Measurements from ENCODE around the gene KCNIP1.

Gene KCNIP1

DNA sequence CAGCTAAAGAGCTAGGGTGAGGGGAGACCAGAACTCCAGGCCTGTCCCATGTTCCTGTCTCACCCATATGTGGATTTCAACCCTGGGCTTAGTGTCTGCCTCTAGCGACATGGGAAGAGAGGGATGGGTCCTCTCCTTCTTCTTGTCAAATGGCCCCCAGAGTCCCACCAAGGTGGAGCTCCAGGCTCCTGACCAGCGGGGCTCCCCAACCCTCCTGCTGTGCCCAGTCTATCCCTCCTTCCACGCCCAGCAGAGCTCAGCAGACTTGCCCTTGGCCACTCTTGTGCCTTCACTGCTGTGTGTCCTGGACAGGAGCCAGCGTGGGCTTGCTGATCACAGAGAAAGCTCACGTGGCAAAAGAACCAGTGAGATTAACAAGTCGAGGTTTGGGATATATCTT lies 156.7 kb downstream of the KCNIP1 start:
- H3K27ac ChIP-seq (replicated peaks) = no peak overlapping the region
- TF ChIP-seq, protein P1, sequence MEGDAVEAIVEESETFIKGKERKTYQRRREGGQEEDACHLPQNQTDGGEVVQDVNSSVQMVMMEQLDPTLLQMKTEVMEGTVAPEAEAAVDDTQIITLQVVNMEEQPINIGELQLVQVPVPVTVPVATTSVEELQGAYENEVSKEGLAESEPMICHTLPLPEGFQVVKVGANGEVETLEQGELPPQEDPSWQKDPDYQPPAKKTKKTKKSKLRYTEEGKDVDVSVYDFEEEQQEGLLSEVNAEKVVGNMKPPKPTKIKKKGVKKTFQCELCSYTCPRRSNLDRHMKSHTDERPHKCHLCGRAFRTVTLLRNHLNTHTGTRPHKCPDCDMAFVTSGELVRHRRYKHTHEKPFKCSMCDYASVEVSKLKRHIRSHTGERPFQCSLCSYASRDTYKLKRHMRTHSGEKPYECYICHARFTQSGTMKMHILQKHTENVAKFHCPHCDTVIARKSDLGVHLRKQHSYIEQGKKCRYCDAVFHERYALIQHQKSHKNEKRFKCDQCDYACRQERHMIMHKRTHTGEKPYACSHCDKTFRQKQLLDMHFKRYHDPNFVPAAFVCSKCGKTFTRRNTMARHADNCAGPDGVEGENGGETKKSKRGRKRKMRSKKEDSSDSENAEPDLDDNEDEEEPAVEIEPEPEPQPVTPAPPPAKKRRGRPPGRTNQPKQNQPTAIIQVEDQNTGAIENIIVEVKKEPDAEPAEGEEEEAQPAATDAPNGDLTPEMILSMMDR (IDR thresholded peaks at IDR 0.05; ENCODE audit: insufficient read depth, low read length) = no peak
- TF ChIP-seq GABPA (IDR thresholded peaks at IDR 0.05; ENCODE audit: low read depth) (no peak), SPI1 (IDR thresholded peaks at IDR 0.05; ENCODE audit: borderline replicate concordance, low read depth) (no peak), POLR2AphosphoS5 (IDR thresholded peaks at IDR 0.05; ENCODE audit: low read depth) (no peak)
- TF ChIP-seq, protein P2, sequence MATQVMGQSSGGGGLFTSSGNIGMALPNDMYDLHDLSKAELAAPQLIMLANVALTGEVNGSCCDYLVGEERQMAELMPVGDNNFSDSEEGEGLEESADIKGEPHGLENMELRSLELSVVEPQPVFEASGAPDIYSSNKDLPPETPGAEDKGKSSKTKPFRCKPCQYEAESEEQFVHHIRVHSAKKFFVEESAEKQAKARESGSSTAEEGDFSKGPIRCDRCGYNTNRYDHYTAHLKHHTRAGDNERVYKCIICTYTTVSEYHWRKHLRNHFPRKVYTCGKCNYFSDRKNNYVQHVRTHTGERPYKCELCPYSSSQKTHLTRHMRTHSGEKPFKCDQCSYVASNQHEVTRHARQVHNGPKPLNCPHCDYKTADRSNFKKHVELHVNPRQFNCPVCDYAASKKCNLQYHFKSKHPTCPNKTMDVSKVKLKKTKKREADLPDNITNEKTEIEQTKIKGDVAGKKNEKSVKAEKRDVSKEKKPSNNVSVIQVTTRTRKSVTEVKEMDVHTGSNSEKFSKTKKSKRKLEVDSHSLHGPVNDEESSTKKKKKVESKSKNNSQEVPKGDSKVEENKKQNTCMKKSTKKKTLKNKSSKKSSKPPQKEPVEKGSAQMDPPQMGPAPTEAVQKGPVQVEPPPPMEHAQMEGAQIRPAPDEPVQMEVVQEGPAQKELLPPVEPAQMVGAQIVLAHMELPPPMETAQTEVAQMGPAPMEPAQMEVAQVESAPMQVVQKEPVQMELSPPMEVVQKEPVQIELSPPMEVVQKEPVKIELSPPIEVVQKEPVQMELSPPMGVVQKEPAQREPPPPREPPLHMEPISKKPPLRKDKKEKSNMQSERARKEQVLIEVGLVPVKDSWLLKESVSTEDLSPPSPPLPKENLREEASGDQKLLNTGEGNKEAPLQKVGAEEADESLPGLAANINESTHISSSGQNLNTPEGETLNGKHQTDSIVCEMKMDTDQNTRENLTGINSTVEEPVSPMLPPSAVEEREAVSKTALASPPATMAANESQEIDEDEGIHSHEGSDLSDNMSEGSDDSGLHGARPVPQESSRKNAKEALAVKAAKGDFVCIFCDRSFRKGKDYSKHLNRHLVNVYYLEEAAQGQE (IDR thresholded peaks at IDR 0.05; ENCODE audit: insufficient replicate concordance, low read depth) = no peak
- H3K27me3 ChIP-seq (ENCODE audit: insufficient read depth, poor library complexity, severe bottlenecking) = peaks cover 4% of the 10 kb centered on the region
- DNase-seq (ENCODE audit: low read depth in 1 of 2, low spot score in 1 of 2) = no peak
- no peak overlapping the region for H3K4me3 ChIP-seq (replicated peaks; ENCODE audit: insufficient read depth, low read length)

DNA sequence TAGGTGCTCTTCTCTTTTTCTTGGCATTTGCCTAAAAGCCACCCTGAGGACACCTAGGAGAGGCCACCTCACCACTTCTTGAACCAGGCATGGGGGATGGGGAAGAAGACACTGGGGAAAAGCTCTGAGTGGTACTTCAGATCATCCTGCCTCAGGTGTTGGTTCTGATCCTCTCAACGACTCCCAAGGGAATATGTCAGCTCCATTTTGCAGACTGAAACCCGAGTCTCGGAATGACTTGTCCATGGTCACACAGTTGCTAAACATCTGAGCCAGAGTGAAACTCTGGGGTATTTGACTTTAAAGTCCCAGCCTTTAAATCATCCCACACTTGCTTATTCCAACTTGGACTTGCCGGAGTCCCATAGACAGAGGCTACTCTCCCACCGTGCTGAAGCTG lies 159.1 kb downstream of the KCNIP1 start:
- no peak for DNase-seq (ENCODE audit: low read depth in 1 of 2, low spot score in 1 of 2)
- H3K4me3 ChIP-seq (replicated peaks; ENCODE audit: insufficient read depth, low read length) = no peak overlapping the region
- TF ChIP-seq GABPA (IDR thresholded peaks at IDR 0.05; ENCODE audit: low read depth) = no peak
- TF ChIP-seq SPI1 (IDR thresholded peaks at IDR 0.05; ENCODE audit: borderline replicate concordance, low read depth) = no peak
- TF ChIP-seq, protein P2 (IDR thresholded peaks at IDR 0.05; ENCODE audit: insufficient replicate concordance, low read depth) = no peak
- no peak for TF ChIP-seq POLR2AphosphoS5 (IDR thresholded peaks at IDR 0.05; ENCODE audit: low read depth)
- TF ChIP-seq, protein P1 (IDR thresholded peaks at IDR 0.05; ENCODE audit: insufficient read depth, low read length) = no peak
- no peak overlapping the region for H3K27ac ChIP-seq (replicated peaks)
- H3K27me3 ChIP-seq (ENCODE audit: insufficient read depth, poor library complexity, severe bottlenecking) = peaks cover 4% of the 10 kb centered on the region

DNA sequence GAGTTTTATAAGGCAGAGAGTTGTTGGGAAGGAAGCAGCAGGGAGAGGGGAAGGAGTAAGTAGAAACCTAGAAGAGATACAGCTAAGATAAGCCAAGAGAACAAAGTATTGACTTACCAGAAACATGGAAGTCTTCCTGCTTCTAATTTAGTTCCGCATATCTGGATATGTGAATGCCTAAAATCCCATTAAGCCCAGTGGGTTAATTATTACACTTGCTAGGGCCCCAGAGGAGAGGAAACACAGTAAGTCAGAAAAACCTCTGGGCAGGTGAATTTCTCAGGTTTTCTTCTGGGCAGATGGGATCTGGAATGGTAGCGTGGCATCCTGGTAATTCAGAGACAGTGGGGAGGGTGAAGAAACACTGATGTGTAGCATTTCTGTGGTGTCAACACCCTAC lies 175.0 kb downstream of the KCNIP1 start:
- Histone ChIP-seq H3K4me3 (replicated peaks; ENCODE audit: insufficient read depth, low read length) (no peak overlapping the region), H3K27ac (replicated peaks) (no peak overlapping the region), H3K27me3 (ENCODE audit: insufficient read depth, poor library complexity, severe bottlenecking) (no peaks in the 10 kb centered on the region)
- DNase-seq (ENCODE audit: low read depth in 1 of 2, low spot score in 1 of 2) = no peak
- TF ChIP-seq, protein P2 (IDR thresholded peaks at IDR 0.05; ENCODE audit: insufficient replicate concordance, low read depth) = no peak
- TF ChIP-seq, protein P1 (IDR thresholded peaks at IDR 0.05; ENCODE audit: insufficient read depth, low read length) = no peak
- no peak for TF ChIP-seq POLR2AphosphoS5 (IDR thresholded peaks at IDR 0.05; ENCODE audit: low read depth)
- no peak for TF ChIP-seq SPI1 (IDR thresholded peaks at IDR 0.05; ENCODE audit: borderline replicate concordance, low read depth)
- no peak for TF ChIP-seq GABPA (IDR thresholded peaks at IDR 0.05; ENCODE audit: low read depth)

Data from HL-60 (cell line).